Erythroblast (primary cell): ENCODE results near the gene GCSH.

ENCODE experiments used
- GATA1 ChIP-seq: IDR thresholded peaks from 2 replicates; pipeline ENCODE4 v1.6.1; 2011; ENCODE audit warnings: low read depth, mild to moderate bottlenecking, control low read depth, low read length, moderate library complexity
- POLR2A ChIP-seq: IDR thresholded peaks from 2 replicates; pipeline ENCODE4 v1.6.1; 2011; ENCODE audit warnings: mild to moderate bottlenecking, low read length

DNA sequence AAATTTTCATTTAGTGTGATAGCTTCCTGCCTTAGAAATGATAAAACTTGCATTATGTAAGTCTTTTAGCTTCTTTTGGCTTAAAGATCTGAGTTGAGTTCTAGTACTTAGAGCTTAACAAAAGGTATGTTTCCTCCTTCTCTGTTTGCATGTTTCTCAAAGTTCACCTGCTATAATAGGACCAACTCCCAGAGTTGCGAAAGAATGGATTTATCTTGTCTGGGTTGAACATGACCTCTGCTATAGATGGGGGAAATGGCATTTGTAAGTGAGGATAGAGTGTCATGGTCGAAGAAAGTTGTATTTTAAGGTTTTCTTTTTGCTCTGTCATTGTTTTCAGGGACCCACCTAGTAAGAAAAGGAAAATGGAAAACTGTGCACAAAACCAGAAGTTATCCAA is 53.4 kb downstream of the GCSH start:
- TF ChIP-seq POLR2A = no peak
- TF ChIP-seq GATA1 = no peak
